ENCODE results near the gene LRPAP1. TPM values are rescaled to one million over a fixed set of nuclear protein-coding genes. Genes with fewer than 3 reads are reported as not detected.
A peak's percentile ranks its signal among the peaks of the same experiment; 100 is the strongest.

Gene LRPAP1
- total RNA-seq, 1 donor from 2014 or later: 68.1 TPM

DNA sequence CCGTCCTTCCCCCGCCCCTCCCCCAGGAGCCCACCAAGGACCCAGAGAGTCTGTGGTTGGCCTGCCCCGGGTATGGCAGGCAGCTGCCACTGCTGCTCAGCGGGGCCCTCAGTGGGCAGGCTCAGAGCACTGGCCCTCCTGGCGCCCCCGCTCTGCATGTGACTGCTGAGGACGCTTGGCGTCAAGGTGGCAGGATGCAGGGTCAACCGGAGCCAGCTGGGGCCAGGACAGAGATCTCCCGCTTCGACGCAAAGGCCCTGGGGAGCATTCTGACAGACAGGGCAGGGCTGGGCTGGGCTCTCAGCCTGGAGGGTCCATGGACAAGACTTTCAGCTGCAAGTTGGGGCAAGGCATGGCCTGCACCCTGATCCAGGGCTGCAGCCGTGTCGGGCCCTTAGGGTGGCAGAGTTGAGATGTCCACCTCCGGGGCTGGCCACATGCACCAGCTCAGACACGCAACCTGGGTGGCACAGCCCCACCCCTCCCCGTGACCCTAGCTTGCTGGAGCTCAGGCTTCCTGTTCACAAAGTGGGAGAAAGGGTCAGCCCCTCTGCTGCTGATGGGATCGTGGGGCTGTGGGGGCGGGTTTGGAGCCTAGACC is 30.3 kb downstream of the LRPAP1 start:
- no peak for DNase-seq (ENCODE audit: low spot score)

DNA sequence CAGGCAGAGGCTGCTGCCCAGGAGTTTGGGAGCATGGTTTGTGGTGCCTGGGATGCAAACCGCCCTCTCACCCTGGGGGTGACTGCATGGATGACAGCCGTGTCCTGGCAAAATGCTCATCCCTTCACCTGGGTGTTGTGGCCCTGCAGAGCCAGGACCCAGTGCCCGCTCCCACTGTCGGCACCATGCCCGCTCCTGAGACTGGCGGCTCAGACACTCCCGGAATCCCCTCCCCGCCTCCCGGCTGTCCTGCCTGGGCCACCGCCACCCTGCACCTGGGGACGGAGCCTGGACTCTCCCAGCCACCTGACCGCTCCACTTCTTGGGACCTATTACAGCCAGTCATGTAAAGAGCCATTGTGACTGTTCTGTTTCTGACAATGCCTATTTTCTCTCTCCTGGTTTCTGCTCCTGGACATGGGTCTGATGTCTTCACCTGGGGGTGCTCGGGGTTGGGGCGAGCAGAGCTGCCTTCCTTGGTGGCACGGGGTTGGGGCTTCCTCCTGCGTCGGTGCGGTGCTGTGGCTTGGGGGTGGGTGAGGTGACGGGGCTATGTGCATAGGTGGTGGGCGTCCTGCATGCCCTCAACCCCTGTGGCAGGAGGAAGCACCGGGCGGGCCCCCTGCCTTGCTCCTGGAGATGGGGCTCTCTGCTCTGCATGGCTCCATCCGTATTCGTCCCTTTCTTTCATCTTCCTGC is 30.9 kb downstream of the LRPAP1 start:
- DNase-seq (ENCODE audit: low spot score): no peak

DNA sequence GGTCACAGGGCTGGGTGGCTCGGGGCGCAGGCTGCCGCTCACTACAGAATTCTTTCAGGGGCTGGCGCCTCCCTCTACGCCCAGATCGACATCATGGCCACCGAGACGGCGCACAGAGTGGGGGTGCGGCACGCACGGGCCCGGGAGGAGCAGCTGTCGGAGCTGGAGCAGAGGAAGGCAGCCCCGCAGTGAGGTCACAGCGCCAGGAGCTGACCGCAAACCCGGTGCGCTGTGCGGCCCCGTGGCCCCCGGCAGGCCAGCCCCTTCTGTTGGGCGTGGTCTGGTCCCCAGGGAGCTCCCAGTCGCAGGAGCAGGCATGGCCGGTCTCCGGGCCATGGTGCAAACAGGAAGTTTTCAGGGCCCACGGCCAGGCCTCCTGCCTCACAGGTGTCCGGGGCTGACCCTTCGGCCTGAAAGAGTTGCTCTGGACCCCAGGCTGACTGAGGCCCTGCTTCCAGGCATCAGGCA is 31.6 kb downstream of the LRPAP1 start:
- no peak for DNase-seq (ENCODE audit: low spot score)

DNA sequence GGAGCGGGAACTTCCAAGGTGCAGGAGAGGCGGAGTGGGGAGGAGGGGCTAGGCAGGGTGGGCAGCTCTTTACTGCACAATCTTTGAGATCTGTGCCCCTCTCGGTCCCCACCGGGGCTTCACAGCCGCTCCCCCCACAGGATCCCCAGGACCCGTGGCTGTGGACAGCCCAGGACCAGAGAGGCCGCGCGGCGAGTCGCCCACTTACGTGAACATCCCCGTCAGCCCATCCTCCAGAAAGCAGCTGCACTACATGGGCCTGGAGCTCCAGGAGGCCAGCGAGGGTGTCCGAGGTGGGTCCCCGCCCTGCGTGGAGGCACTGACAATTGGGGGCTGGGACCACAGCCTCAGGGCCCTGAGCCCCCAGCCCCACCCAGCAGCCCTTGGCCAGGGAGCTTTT is 32.1 kb downstream of the LRPAP1 start:
- no peak for DNase-seq (ENCODE audit: low spot score)

DNA sequence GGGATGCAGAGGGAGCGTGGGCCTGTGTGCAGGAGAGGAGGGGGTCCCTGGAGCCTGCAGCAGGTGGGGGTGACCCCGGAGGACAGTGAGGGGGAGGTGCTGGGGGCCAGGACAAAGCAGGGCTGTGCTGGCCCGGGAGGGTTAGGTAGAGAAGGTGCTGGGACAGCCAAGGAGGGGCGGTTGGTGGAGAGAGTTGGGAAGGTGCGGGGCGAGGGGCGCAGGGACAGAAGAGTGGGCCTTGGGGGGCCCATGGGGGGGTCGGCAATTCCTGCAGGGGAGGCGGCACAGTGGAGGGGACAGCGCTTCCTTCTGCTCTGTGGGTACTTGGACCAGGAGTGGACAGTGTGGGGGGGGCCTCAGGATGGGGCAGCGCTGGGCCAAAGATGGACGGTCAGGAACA is 32.5 kb downstream of the LRPAP1 start:
- DNase-seq (ENCODE audit: low spot score): no peak

DNA sequence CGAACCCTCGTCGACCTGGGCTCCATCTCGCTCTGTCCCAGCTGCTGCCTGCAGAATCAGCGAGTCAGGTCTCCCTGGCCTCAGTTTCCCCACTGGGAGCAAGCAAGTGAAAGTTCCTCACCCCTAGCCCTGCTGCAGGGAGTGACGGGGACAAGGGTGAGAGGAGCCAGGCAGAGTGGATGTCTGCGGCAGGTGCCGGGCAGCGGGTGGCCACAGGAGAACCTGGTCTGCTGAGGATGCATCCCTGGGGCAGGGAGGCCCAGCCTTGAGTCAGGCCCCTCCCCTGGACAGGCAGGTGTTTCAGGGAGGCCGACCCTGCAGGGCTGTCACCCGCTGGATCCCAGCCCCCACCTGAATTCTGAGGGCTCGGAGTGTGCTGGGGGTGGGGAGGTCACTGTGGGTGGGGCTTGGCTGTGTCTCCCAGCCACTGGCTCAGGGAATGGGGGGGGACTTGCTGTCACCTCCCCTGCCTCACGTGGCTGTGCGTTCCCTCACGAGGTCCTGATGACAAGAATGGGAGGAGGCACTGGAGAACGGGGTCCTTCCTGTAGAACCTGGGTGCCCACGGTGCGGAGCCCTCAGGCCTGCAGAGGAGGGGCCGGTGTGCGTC is 33.2 kb downstream of the LRPAP1 start:
- DNase-seq (ENCODE audit: low spot score): no peak

DNA sequence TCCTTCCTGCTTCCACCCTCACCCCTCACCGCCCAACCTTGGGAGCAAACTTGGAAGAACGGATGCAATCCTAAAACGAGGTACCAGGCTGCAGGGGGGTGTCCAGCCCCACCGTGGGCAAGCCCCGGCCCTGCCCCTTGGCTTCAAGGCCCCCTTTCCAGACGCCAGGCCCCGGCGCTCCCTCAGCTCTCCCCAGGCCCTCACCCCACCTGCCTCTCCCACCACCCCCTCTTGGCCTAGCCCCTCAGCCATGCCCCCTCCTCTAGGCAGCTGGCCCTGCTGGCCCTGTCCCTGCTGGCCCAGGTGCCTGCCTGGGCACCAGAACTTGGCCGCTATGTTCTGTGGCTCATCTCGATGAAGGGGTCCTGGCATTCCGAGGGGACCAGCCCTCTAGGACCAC is 33.8 kb downstream of the LRPAP1 start:
- DNase-seq (ENCODE audit: low spot score): no peak

DNA sequence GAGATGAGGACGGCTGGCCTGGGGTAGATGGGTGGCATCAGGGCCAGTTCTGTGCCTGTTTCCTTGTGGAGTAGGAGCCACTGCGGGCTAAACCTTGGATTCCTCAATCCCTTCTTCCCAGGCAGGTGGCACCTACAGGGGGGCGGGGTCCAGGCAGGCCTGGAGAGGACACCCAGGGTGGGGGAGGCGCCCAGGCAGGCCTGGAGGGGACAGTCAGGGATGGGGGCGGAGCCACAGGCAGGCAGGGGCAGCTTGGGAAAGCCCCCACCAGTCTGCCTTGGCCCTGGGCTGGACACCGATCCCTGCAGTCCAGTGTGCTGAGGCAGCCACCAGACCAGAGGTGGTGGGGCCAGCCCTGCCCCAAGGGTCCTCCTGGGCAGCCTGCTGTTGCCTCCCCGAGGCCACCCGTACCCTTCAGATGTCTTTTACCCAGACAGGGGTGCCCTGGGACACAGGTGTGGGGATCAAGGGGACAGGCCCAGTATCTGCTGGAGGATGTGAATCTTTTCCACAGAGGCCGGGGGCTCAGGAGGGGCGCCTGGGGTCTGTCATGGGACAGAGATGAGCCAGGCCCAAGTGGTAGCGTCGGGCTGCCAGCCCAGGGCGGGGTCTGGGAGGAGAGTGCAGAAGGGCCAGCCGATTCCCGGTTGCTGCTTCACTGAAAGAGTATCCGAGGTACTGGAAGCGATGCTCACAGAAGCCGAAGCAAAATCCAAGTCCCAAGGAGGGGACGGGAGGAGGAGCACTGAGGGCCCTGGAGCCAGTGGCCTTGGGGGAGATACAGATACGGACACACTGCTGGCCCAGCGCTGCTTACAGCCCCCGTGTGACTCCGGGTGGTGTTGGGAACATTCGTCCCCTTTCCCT is 34.5 kb downstream of the LRPAP1 start:
- no peak for DNase-seq (ENCODE audit: low spot score)

DNA sequence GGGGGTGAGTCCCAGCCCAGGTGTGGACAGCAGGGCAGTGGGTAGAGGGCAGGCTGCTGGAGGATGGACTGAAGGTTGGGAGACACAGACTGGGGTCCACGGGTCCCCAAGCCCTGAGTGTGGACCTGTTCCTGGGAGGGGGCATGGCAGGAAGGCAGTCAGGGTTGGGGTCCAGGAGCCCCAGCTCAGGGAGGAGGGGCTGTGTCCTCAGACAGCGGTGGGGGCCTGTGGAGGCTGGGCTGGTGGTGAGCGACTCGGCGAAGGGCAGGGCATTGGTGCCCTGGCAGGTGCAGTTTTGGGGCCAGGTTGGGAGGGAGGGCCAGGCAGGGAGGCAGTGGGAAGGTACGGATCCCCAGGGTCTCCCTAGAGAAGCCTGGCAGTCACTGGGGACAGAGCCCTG is 35.1 kb downstream of the LRPAP1 start:
- DNase-seq (ENCODE audit: low spot score): no peak

DNA sequence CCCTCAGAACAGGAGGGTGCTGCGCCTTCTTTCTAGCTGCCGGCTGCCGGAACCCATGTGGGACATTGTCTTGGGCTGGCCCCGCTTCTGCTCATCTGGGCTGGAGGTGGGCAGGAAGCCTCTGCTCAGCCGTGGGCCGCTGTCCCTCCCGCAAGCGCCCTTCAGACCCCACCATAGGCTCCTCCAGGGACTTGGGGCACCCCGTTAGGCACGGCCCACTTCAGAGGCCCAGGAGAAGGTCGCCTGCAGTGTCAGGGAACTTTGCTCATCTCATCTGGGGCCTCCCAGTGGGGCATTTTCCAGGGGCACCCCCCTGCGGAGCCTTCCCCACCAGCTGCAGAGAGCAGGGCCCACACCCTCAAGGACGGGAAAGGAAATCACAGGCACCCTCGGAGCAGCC is 36.2 kb downstream of the LRPAP1 start:
- DNase-seq (ENCODE audit: low spot score): no peak

DNA sequence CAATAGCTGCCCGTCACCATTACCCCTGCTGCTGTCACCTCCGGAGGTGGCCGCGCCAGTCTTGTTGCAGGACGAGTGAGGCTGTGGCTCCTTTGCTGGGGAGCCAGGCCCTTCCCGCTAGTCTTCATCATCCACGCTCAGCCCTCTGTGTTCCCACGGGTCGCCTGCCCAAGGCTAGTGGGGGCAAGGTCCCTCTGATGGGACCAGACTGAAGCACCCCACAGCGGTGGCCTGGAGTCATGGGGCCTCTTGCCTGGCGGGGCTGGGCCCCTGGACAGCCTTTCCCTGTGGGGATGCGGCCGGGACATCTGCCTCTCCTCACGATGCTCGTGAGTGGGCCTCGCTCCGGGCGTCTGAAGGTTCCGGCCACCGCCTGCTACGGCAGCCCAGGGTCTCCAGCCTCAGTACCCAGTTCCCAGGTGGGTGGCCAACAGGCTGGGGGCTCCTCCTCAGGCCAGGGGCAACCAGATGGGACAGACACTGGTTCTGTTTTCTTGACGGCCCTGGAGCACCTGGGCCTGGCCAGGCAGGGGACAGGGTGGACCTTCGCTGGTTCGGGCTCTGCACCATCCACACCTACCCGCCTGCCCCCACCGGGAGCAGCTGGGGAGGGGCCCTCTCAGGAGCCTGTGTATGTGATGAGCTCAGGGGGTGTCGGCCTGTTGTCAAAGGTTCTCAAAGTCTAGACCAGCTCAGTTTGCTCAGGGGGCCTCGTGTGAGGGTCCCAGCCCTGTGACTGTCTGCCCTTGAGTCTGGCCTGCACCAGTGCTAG is 36.8 kb downstream of the LRPAP1 start:
- no peak for DNase-seq (ENCODE audit: low spot score)

DNA sequence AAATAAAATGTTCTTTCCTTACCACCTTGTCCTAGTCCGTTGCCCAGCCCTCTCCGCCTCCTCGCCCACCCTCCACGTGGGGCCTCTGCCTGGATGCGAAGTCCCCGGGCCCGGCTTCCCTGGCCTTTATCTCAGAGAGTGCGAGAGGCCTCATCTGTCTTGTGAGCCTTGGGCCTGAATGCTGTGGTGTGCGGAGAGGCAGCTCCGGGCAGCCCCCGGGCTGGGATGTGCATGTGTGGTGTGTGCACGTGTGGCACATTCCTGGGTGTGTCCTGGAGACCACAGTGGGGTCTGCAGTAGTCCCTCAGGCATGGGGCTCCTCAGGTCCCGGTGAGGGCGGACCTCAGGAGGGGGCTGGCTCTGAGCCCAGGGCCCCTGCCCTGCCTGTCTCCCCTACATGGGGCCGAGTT is 37.8 kb downstream of the LRPAP1 start:
- peak; percentile 20 for DNase-seq (ENCODE audit: low spot score)

DNA sequence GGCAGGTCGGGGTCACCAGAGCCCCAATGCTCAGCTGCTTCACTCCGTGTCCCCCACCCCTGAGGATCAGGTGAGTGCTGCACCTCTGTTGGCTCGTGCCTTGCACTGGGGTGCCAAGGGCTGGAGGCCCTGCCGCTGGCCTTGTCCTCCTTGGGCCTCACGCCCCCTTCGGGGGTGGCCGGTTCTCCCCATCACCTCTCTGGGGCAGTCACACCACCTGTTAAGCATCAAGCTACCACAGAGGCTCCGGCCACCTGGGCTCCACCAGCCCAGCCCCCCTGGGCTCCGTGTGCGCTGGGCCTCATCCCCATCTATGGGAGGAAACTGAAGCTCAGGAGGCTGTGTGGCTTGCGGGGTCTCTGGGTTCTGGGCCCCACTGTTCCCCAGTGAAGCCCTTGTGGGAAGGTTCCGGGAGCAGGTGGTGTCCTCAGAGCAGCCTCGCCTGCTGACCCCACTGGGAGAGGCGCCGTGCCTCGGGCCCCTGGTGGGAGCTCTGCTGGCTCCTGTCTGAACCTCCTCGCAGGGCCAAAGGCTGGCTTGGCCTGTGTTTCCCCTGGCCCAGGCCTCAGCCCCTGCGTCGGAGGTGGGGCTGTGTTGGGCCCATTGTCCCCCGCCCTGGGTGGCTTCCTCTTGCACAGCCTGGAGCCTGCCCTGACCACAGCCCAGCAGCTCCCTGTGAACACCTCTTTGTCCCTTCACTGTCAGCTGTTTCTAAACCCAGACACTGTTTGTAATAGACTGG is 38.3 kb downstream of the LRPAP1 start:
- DNase-seq (ENCODE audit: low spot score): no peak

DNA sequence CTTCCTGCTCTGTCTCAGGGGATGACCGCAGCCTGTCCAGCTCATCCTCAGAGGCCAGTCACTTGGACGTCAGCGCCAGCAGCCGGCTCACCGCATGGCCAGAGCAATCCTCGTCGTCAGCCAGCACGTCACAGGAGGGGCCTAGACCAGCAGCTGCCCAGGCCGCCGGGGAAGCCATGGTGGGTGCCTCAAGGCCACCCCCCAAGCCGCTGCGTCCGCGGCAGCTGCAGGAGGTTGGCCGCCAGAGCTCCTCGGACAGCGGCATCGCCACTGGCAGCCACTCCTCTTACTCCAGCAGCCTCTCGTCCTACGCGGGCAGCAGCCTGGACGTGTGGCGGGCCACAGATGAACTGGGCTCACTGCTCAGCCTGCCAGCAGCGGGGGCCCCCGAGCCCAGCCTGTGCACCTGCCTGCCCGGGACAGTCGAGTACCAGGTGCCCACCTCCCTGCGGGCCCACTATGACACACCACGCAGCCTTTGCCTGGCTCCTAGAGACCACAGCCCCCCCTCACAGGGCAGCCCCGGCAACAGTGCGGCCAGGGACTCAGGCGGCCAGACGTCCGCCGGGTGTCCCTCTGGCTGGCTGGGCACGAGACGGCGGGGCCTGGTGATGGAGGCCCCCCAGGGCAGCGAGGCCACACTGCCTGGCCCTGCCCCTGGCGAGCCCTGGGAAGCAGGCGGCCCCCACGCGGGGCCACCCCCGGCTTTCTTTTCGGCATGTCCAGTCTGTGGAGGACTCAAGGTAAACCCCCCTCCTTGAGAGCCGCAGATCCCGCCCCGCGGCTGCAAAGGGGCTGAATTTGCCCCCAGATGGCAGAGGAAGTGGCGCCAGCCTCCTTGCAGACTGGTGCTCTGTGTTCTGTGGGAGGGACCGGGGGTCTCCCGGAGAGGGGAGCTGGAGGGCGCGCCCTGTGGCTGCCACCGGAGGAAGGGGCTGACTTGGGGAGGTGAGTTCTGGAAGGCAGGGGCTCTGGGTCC is 39.2 kb downstream of the LRPAP1 start:
- no peak for DNase-seq (ENCODE audit: low spot score)

DNA sequence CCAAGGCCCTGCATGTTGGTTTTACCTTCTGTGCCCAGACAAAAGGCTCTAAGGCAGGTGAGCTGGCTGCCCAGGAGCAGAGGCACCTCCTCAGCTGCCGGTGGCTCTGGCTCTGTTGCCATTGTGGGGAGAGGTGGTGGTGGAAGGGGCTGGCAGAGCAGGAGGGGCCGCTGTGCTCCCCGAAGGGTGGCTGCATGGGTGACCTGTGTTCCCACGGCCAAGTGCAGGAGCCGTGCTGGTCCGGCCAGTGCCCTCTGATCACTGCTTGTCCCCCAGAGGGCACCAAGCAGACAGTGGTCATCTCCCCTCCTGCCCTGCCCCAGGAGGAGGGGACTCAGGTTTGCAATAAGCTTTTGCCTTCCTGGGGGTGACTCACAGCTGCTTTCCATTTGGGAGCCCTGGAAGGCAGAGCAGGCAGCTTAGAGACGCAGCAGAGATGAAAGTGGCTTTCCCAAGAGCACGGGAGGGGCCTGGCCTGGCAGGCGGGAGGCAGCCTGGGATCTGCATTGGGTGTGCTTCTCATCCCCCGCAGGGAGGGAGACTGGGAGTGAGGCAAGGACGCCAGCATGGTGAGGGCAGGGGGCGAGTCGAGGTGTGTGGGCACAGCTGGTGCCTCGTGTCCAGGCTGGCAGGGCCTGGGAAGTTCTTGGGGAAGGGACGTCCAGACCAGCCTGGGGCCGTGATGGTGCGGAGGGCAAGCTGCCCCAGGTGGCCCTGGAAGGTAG is 40.4 kb downstream of the LRPAP1 start:
- peak; percentile 74 for DNase-seq (ENCODE audit: low spot score)

DNA sequence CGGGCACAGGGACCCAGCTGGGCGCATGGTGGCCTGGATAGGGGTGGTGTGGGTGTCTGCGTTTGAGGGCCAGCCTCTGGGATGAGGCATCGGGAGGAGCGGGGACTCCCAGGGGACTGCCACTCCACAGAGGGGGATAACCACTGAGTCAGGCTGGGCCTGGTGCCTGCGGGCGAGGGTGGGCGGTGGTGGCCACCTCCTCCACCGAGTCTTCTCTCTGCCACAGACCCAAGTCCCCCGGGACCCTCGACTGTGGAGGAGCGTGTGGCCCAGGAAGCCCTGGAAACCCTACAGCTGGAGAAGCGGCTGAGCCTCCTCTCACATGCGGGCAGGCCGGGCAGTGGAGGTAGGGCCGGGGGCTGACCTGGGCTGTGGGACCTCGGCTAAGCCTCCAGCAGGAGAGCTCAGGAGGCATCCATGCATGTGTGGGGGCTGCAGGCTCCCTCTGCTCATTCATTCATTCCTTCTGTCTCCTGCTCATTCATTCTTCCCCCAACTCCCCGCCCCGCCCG is 42.7 kb downstream of the LRPAP1 start:
- DNase-seq (ENCODE audit: low spot score): no peak

DNA sequence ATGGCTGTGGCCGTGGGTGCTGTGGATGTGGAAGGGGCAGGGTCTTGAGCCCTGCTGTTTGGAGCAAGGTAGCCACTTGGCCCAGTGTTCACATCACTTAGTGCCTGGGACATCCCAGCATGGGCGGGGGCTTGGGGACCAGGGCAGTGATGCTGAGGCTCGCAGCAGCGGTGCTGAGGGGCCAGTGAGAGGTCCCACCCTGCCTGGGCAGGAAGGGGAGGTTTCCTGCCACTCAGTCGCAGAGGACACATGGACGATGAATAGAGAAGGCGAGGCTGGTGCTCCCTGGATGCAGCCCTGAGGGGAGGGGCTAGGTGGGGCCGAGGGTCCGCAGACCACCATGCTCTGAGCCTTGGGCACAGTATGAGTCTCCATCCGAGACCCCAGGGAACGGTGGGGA is 43.4 kb downstream of the LRPAP1 start:
- no peak for DNase-seq (ENCODE audit: low spot score)

DNA sequence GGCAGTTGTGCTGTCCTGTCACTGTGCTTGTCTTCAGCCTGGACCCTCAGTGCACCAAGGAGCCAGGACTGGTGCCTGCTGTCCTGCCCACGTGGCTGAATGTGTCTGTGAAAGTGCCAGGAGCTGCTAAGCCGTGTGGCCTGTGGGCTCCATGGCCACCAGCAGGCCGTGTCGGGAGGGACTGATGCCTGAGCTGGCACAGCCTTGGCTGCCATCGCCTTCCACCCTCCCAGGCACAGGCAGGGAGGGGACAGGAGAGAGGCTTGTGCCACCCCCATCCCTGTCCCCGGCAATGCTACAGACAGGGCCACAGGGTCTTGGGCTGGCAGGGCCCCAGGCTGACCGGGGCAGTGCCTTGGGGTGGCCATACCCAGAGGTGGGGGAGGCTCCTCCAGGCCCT is 44.4 kb downstream of the LRPAP1 start:
- DNase-seq (ENCODE audit: low spot score): no peak
